ENCODE measurements around the gene SPECC1.
"Not testable (repeated sequence)": the region's sequence is repeated elsewhere in the genome, so short reads cannot be mapped to it uniquely, and the experiment has no call there.

The SPECC1 gene

GRCh38 chr17:20128036-20128667, 119.0 kb downstream of the SPECC1 start:
- no peak for DNase-seq (ENCODE audit: low read depth in 2 of 2)

GRCh38 chr17:20133517-20133916, 124.4 kb downstream of the SPECC1 start:
- DNase-seq (ENCODE audit: low read depth in 2 of 2), result no peak

- no peak for DNase-seq (ENCODE audit: low read depth in 2 of 2)
These were observed 132.2 kb downstream of the SPECC1 start for GRCh38 chr17:20141198-20141972.

GRCh38 chr17:20142268-20142667, 133.1 kb downstream of the SPECC1 start:
- DNase-seq (ENCODE audit: low read depth in 2 of 2), result no peak

GRCh38 chr17:20143740-20144139, 134.6 kb downstream of the SPECC1 start:
- no peak for DNase-seq (ENCODE audit: low read depth in 2 of 2)

GRCh38 chr17:20145567-20145966, 136.4 kb downstream of the SPECC1 start:
- DNase-seq (ENCODE audit: low read depth in 2 of 2), result no peak

- DNase-seq (ENCODE audit: low read depth in 2 of 2), result no peak
These were observed 140.1 kb downstream of the SPECC1 start for GRCh38 chr17:20149251-20149650.

- no peak for DNase-seq (ENCODE audit: low read depth in 2 of 2)
These were observed 142.0 kb downstream of the SPECC1 start for GRCh38 chr17:20151174-20151573.

GRCh38 chr17:20153231-20153630, 144.1 kb downstream of the SPECC1 start:
- no peak for DNase-seq (ENCODE audit: low read depth in 2 of 2)

GRCh38 chr17:20154286-20155000, 145.3 kb downstream of the SPECC1 start:
- DNase-seq (ENCODE audit: low read depth in 2 of 2), result no peak

- peak; percentile 82 to 91 for DNase-seq (ENCODE audit: low read depth in 2 of 2)
These were observed 146.4 kb downstream of the SPECC1 start for GRCh38 chr17:20155258-20156195.

GRCh38 chr17:20156196-20157000, 147.2 kb downstream of the SPECC1 start:
- DNase-seq (ENCODE audit: low read depth in 2 of 2), result no peak

GRCh38 chr17:20157001-20157310, 147.8 kb downstream of the SPECC1 start:
- DNase-seq (ENCODE audit: low read depth in 2 of 2), result no peak

GRCh38 chr17:20158580-20158979, 149.4 kb downstream of the SPECC1 start:
- no peak for DNase-seq (ENCODE audit: low read depth in 2 of 2)

- no peak for DNase-seq (ENCODE audit: low read depth in 2 of 2)
These were observed 150.4 kb downstream of the SPECC1 start for GRCh38 chr17:20159406-20160069.

- not testable (repeated sequence) for DNase-seq (ENCODE audit: low read depth in 2 of 2)
These were observed 156.4 kb downstream of the SPECC1 start for GRCh38 chr17:20165516-20165915.

GRCh38 chr17:20170085-20170484, 160.9 kb downstream of the SPECC1 start:
- no peak for DNase-seq (ENCODE audit: low read depth in 2 of 2)

GRCh38 chr17:20171741-20172365, 162.7 kb downstream of the SPECC1 start:
- no peak for DNase-seq (ENCODE audit: low read depth in 2 of 2)

GRCh38 chr17:20172376-20172775, 163.2 kb downstream of the SPECC1 start:
- DNase-seq (ENCODE audit: low read depth in 2 of 2), result no peak

GRCh38 chr17:20173091-20173490, 163.9 kb downstream of the SPECC1 start:
- DNase-seq (ENCODE audit: low read depth in 2 of 2), result no peak
